Esophagus squamous epithelium (tissue), 5 donors: ENCODE results near the gene UBE2J2. TPM values are rescaled to one million over a fixed set of nuclear protein-coding genes. Genes with fewer than 3 reads are reported as not detected.

Source experiments
- DNase-seq: peaks from one replicate; lab custom pipeline; 2025; lab: John Stamatoyannopoulos, UW
- H3K27ac ChIP-seq, 4 donors: fragments of 200-600 bp; sonication (generic); one replicate each; pipeline ENCODE4 v1.5.1; 2016 to 2019; ENCODE audit warnings: mild to moderate bottlenecking in 1 of 4
- H3K27me3 ChIP-seq, 4 donors: fragments of 200-600 bp; sonication (generic); 1 replicate in 3 of 4; 2 replicates in 1 of 4; pipeline versions ENCODE4 v1.5.1 to v1.6.0; 2017 to 2021; ENCODE audit warnings: antibody characterized with exemption in 1 of 4
- H3K36me3 ChIP-seq, 3 donors: fragments of 200-600 bp; sonication (generic); one replicate each; pipeline ENCODE4 v1.5.1; 2016 to 2019
- H3K4me1 ChIP-seq, 3 donors: fragments of 200-600 bp; sonication (generic); one replicate each; pipeline ENCODE4 v1.5.1; 2017 to 2019
- H3K4me3 ChIP-seq, 4 donors: fragments of 200-600 bp; sonication (generic); 1 replicate in 3 of 4; 2 replicates in 1 of 4; pipeline ENCODE4 v1.5.1; 2016 to 2019; ENCODE audit warnings: mild to moderate bottlenecking in 2 of 4, moderate library complexity in 1 of 4
- H3K9me3 ChIP-seq, 3 donors: fragments of 200-600 bp; sonication (generic); one replicate each; pipeline ENCODE4 v1.5.1; 2016 to 2019
- POLR2A ChIP-seq, 4 donors: fragments of 450-650 bp; IDR thresholded peaks; one replicate each; pipeline ENCODE4 v1.6.1; 2017; ENCODE audit warnings: antibody characterized with exemption in 4 of 4, mild to moderate bottlenecking in 4 of 4, moderate library complexity in 3 of 4
- WGBS, 2 donors: methylation state at CpG; one replicate each; pipeline ENCODE4 v1.1.5; 2018; 5-methylcytosine and 5-hydroxymethylcytosine counted together
- intact Hi-C: fragments of 100-400 bp; cut with DNase I; formaldehyde crosslinking; loops from one replicate; pipeline ENCODE4 v1.15.0; 2022
- total RNA-seq, 4 donors: library from RNA; depleted of rRNA; stranded (reverse); fragments of >200 nt; gene quantifications; one replicate each; pipeline ENCODE4 v1.1.0, GENCODE V29; 2016
- TF ChIP-seq, protein P1 (sequence below), 6 experiments: fragments of 450-650 bp in 4 of 6; fragments of 200-600 bp in 2 of 6; sonication (generic) in 2 of 6; IDR thresholded peaks; one replicate each; pipeline ENCODE4 v1.5.1; 2016 to 2019; ENCODE audit warnings: antibody characterized with exemption in 6 of 6, mild to moderate bottlenecking in 4 of 6, moderate library complexity in 4 of 6
- donor health status: DM: yes; HTN: yes; CAD: no.

The UBE2J2 gene
- total RNA-seq, 4 donors from 2014 or later: 32.6 to 54.3 (median 42.5) TPM

DNA sequence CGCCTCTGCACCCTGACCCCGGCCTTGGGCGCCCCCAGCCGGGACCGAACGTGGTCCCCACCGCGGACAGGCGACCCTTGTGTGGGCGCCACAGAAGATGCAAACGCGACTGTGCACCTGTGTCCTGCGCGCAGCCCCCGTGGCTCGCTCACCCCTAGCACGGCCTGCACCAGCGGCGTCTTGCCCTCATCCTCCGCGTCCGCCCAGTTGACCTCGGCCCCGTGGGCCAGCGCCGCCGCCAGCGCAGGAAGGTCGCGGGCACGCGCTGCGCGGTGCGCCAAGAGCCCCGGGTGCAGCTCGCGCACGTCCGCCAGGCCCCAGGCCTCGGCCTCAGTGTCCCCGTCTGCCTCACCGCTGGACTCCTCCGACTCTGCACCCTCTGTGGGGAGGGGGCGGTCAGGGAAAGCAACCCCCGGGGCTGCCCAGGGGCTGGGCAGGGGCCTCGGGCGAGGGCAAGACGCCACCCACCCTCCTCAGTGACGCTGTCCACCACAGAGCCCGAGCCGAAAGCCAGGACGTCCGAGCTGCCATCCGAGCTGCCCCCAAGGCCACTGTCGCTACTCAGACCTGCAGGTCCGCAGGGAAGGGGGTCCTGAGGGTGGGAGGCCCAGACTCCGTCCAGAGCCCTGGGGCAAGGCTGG, 20.7 kb upstream of the UBE2J2 start:
- peaks cover 3 to 67% (median 20%) of the 10 kb centered on the region in 3 donors for H3K36me3 ChIP-seq
- peaks cover 9 to 23% (median 11%) of the 10 kb centered on the region in 3 donors for H3K4me1 ChIP-seq
- H3K4me3 ChIP-seq: no peak overlapping the region
- no peak overlapping the region for H3K27ac ChIP-seq
- intact Hi-C loops: loop anchor here (5.0 to 10.0 kb wide), 2 partner anchors 172 to 260 kb away; no protein-coding TSS in a partner anchor
- no peaks in the 10 kb centered on the region for H3K9me3 ChIP-seq
- peaks cover 0 to 5% (median 0%) of the 10 kb centered on the region in 4 donors for H3K27me3 ChIP-seq
- whole genome bisulfite sequencing, 2 donors: 95% methylated on average over 10 of the region's 58 CpGs; no CpG with 5 or more reads in 1 of the 2 donors
- no peak for TF ChIP-seq POLR2A (IDR thresholded peaks at IDR 0.05)
- TF ChIP-seq, protein P1, sequence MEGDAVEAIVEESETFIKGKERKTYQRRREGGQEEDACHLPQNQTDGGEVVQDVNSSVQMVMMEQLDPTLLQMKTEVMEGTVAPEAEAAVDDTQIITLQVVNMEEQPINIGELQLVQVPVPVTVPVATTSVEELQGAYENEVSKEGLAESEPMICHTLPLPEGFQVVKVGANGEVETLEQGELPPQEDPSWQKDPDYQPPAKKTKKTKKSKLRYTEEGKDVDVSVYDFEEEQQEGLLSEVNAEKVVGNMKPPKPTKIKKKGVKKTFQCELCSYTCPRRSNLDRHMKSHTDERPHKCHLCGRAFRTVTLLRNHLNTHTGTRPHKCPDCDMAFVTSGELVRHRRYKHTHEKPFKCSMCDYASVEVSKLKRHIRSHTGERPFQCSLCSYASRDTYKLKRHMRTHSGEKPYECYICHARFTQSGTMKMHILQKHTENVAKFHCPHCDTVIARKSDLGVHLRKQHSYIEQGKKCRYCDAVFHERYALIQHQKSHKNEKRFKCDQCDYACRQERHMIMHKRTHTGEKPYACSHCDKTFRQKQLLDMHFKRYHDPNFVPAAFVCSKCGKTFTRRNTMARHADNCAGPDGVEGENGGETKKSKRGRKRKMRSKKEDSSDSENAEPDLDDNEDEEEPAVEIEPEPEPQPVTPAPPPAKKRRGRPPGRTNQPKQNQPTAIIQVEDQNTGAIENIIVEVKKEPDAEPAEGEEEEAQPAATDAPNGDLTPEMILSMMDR (IDR thresholded peaks at IDR 0.05): no peak
- DNase-seq: no peak

DNA sequence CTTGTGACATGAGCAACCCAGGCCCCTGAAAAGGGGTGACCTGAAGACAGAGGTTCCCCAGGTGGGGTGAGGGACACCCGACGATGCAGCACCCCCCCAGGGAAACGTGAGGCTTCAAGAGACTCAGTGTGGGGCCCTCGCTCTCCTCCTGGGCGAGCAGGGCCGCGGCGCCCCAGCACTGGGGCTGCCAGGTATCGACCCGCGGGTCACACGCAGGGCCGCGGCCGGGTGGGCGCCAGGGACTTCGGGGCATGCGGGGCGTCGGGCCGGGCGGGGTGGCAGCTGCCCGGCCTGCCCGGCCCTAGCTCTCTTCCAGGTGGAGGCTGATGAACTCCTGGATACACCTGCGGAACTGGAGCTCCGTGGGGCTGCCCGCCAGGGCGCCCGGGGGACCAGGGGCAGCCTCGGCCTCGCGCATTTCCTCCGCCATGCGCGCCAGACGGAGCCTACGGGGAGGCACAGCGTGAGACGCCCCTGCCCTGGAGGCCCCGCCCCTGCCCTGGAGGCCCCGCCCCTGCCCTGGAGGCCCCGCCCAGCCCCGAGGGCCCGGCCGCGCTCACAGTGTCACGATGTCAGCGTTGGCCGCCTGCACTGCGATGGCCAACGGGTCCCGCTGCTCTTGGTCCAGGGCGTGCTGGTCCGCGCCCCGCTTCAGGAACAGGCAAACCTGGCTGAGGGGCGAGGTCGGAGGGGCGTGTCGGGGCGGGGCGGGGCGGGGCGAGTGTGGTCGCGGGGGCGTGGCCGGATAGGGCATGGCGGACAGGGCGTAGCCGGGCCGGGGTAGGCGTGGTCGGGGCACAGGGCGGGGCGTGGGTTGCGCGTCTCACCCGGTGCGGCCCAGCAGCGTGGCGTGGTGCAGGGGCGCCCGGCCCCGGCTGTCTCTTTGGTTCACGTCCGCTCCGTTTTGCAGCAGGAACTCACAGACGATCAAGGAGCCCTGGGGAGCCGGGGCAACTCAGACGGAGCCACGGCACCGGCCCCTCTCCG, 19.9 kb upstream of the UBE2J2 start:
- intact Hi-C loops: loop anchor here (5.0 to 10.0 kb wide), 2 partner anchors 171 to 259 kb away; no protein-coding TSS in a partner anchor
- peaks cover 0 to 5% (median 0%) of the 10 kb centered on the region in 4 donors for H3K27me3 ChIP-seq
- peaks cover 9 to 23% (median 11%) of the 10 kb centered on the region in 3 donors for H3K4me1 ChIP-seq
- peaks cover 3 to 59% (median 20%) of the 10 kb centered on the region in 3 donors for H3K36me3 ChIP-seq
- 77 to 92% methylated on average over 3 to 21 of the region's 94 CpGs for WGBS, 2 donors
- no peaks in the 10 kb centered on the region for H3K9me3 ChIP-seq
- H3K27ac ChIP-seq: no peak overlapping the region
- no peak overlapping the region for H3K4me3 ChIP-seq
- no peak for TF ChIP-seq POLR2A (IDR thresholded peaks at IDR 0.05)
- TF ChIP-seq, protein P1 (IDR thresholded peaks at IDR 0.05): no peak
- DNase-seq: no peak

DNA sequence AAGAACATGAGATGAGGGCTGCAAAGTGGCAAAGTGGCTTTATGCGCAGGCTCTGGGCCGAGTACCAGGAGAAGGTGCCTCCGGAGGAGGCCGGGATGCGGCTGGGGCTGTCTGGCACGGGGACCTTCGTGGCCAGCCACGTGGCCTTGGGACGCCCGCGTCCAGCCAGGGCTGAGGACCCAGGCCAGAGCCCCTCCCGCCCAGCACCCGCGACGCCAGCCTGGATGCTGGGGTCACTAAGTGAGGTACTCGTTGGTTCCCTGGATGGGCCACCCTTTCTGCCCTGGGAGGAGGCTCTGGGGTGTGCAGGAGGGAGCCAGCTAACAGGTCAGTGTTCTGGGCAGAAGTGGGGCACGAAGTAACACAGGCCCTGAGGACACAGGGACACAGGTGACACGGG, 19.2 kb upstream of the UBE2J2 start:
- WGBS, 2 donors: 93 to 95% methylated on average over 6 to 9 of the region's 18 CpGs
- TF ChIP-seq POLR2A (IDR thresholded peaks at IDR 0.05): no peak
- TF ChIP-seq, protein P1 (IDR thresholded peaks at IDR 0.05): no peak
- no peak for DNase-seq
- no peak overlapping the region for H3K4me3 ChIP-seq
- H3K27ac ChIP-seq: no peak overlapping the region
- H3K4me1 ChIP-seq: peaks cover 9 to 23% (median 11%) of the 10 kb centered on the region in 3 donors
- H3K27me3 ChIP-seq: peaks cover 0 to 8% (median 0%) of the 10 kb centered on the region in 4 donors
- intact Hi-C loops: loop anchor here (5.0 to 10.0 kb wide), 2 partner anchors 171 to 258 kb away; no protein-coding TSS in a partner anchor
- peaks cover 3 to 52% (median 17%) of the 10 kb centered on the region in 3 donors for H3K36me3 ChIP-seq
- H3K9me3 ChIP-seq: no peaks in the 10 kb centered on the region

DNA sequence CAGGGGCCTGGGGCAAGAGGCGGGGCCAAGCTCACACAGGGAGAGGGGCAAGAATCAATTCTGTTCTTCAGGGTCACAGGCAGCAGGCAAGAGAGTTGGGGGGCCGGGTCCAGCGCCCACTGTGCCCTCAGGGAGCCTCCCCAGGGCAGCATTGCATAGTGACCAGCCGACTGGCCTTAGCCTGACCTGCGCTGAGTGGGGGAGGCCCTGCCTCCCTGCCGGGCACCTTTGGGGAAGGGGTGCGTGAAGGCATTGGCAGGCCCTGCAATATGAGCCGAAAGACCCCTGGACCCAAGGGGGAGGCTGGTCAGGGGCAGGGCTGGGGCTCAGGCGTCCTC, 18.8 kb upstream of the UBE2J2 start:
- H3K4me3 ChIP-seq: no peak overlapping the region
- intact Hi-C loops: loop anchor here (5.0 to 10.0 kb wide), 2 partner anchors 170 to 258 kb away; no protein-coding TSS in a partner anchor
- H3K36me3 ChIP-seq: peaks cover 3 to 48% (median 13%) of the 10 kb centered on the region in 3 donors
- H3K27ac ChIP-seq: no peak overlapping the region
- peaks cover 9 to 23% (median 11%) of the 10 kb centered on the region in 3 donors for H3K4me1 ChIP-seq
- H3K27me3 ChIP-seq: peaks cover 0 to 12% (median 0%) of the 10 kb centered on the region in 4 donors
- TF ChIP-seq POLR2A (IDR thresholded peaks at IDR 0.05): no peak
- TF ChIP-seq, protein P1 (IDR thresholded peaks at IDR 0.05): no peak
- no peaks in the 10 kb centered on the region for H3K9me3 ChIP-seq
- WGBS, 2 donors: 83 to 84% methylated on average over 5 to 7 of the region's 9 CpGs
- no peak for DNase-seq
